Measurements from ENCODE around the gene ZNF862. TPM values are rescaled to one million over a fixed set of nuclear protein-coding genes. Genes with fewer than 3 reads are reported as not detected.

Gene ZNF862
- total RNA-seq, 4 donors from 2014 or later, result 18.4 to 61.1 (median 22.1) TPM

DNA sequence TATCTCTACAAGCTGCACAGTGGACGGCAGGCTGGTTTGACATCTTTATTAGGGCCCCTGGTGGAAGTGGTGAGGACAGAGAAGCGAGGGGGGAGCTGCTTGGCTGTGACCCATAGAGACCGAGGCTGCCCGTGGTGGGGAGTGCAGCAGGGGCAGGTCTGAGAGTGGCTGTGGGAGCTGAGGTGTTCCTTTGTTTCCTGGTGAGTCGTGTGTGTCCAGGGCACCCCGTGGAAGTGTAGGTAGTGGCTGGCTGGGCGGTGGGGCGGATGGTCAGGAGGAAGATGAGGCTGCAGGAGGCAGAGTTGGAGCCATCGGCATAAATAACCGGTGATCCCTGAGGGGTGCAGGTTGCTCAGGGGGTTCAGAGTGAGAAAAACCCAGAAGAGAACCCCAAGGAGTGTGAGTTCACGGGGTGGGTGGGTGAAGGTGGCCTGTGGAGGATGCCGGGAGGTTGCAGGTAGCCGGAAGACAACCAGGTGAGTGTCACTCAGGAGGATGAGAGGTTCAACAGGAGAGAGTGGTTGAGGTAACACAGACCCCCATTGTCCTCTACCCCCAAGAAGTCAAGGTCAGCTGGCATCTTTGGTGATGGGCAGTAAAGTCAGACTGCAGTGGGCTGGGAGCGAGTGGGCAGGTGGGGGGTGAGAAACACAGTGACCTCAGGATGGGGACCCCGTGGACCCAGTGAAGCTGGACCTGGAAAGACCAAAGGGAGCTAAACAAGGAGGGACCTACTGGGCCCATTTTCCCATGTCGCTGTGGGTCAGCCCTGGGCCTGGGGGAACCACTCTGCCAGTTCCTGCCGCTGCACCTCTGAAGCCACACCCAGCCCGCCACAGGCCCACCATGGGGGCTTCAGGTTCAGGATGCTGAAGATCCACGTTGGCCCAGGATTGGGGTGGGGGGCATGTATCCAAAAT, 43.4 kb downstream of the ZNF862 start:
- H3K27me3 ChIP-seq, result no peaks in the 10 kb centered on the region
- 86% methylated on average over 18 of the region's 19 CpGs for WGBS
- DNase-seq (ENCODE audit: low spot score in 2 of 2), result no peak
- no peak overlapping the region for H3K27ac ChIP-seq
- H3K36me3 ChIP-seq, result peaks cover 3% of the 10 kb centered on the region
- no peak overlapping the region for H3K4me3 ChIP-seq
- H3K4me1 ChIP-seq, result peaks cover 8% of the 10 kb centered on the region
- no peak for TF ChIP-seq EP300 (IDR thresholded peaks at IDR 0.05)
- no peak for TF ChIP-seq POLR2A (IDR thresholded peaks at IDR 0.05)
- TF ChIP-seq POLR2AphosphoS5 (IDR thresholded peaks at IDR 0.05), result no peak
- TF ChIP-seq, protein P1, sequence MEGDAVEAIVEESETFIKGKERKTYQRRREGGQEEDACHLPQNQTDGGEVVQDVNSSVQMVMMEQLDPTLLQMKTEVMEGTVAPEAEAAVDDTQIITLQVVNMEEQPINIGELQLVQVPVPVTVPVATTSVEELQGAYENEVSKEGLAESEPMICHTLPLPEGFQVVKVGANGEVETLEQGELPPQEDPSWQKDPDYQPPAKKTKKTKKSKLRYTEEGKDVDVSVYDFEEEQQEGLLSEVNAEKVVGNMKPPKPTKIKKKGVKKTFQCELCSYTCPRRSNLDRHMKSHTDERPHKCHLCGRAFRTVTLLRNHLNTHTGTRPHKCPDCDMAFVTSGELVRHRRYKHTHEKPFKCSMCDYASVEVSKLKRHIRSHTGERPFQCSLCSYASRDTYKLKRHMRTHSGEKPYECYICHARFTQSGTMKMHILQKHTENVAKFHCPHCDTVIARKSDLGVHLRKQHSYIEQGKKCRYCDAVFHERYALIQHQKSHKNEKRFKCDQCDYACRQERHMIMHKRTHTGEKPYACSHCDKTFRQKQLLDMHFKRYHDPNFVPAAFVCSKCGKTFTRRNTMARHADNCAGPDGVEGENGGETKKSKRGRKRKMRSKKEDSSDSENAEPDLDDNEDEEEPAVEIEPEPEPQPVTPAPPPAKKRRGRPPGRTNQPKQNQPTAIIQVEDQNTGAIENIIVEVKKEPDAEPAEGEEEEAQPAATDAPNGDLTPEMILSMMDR (IDR thresholded peaks at IDR 0.05), result no peak
- no peaks in the 10 kb centered on the region for H3K9me3 ChIP-seq

- Histone ChIP-seq H3K36me3 (peaks cover 3% of the 10 kb centered on the region), H3K4me1 (peaks cover 8% of the 10 kb centered on the region), H3K27me3 (no peaks in the 10 kb centered on the region), H3K9me3 (no peaks in the 10 kb centered on the region), H3K27ac (no peak overlapping the region), H3K4me3 (no peak overlapping the region)
- WGBS, result 54% methylated on average over 10 of the region's 11 CpGs
- TF ChIP-seq POLR2AphosphoS5 (IDR thresholded peaks at IDR 0.05), result no peak
- no peak for TF ChIP-seq EP300 (IDR thresholded peaks at IDR 0.05)
- TF ChIP-seq POLR2A (IDR thresholded peaks at IDR 0.05), result no peak
- TF ChIP-seq, protein P1 (IDR thresholded peaks at IDR 0.05), result no peak
- DNase-seq (ENCODE audit: low spot score in 2 of 2), result no peak
Observed at GRCh38 chr7:149882248-149883047, 44.3 kb downstream of the ZNF862 start.

DNA sequence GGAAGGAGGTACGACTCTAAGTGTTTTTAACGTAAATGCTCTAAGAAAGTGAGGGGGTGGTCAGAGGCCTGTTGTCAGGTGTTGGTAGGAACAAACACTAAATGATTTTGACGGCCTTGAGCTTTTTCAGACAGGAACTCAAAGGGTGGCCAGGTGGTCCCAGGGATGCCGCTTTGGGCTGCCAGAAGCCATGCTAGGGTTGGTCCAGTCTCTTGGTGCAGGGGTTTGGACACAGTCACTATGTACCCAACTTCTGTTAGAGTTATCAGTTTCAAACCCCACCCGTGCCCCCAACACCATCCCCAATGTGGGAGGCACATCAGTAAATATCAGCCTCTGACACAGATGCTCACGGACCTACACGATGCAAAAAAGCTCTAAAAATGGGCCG, 44.9 kb downstream of the ZNF862 start:
- Histone ChIP-seq H3K36me3 (peaks cover 3% of the 10 kb centered on the region), H3K4me3 (no peak overlapping the region), H3K9me3 (no peaks in the 10 kb centered on the region), H3K27ac (no peak overlapping the region), H3K27me3 (no peaks in the 10 kb centered on the region), H3K4me1 (peaks cover 8% of the 10 kb centered on the region)
- TF ChIP-seq, protein P1 (IDR thresholded peaks at IDR 0.05), result no peak
- no peak for TF ChIP-seq EP300 (IDR thresholded peaks at IDR 0.05)
- no peak for TF ChIP-seq POLR2AphosphoS5 (IDR thresholded peaks at IDR 0.05)
- TF ChIP-seq POLR2A (IDR thresholded peaks at IDR 0.05), result no peak
- DNase-seq (ENCODE audit: low spot score in 2 of 2), result no peak
- 72% methylated on average over 8 of the region's 8 CpGs for WGBS

- whole genome bisulfite sequencing, result 26% methylated on average over 12 of the region's 12 CpGs
- no peak overlapping the region for H3K27ac ChIP-seq
- no peaks in the 10 kb centered on the region for H3K9me3 ChIP-seq
Observed at GRCh38 chr7:149883452-149883861, 45.3 kb downstream of the ZNF862 start.

More at GRCh38 chr7:149883452-149883861, 45.3 kb downstream of the ZNF862 start:
- no peak overlapping the region for H3K4me3 ChIP-seq
- peaks cover 3% of the 10 kb centered on the region for H3K36me3 ChIP-seq
- no peak for DNase-seq (ENCODE audit: low spot score in 2 of 2)
- H3K4me1 ChIP-seq, result peaks cover 8% of the 10 kb centered on the region
- H3K27me3 ChIP-seq, result no peaks in the 10 kb centered on the region
- TF ChIP-seq, protein P1 (IDR thresholded peaks at IDR 0.05), result peak; percentile 18 to 55
- no peak for TF ChIP-seq POLR2AphosphoS5 (IDR thresholded peaks at IDR 0.05)
